ENCODE data around the gene OR9A2. TPM values are rescaled to one million over a fixed set of nuclear protein-coding genes. Genes with fewer than 3 reads are reported as not detected.

Gene OR9A2
- total RNA-seq, 1 donor from 2014 or later = not detected

Other genes starting within 250 kb of the OR9A2 start
- gene EPHB6, start 172.1 kb downstream of the OR9A2 start, total RNA-seq (ENCODE audit: low replicate concordance) = 8.4 and 8.8 TPM in 2 replicates
- gene TRPV6, start 141.4 kb downstream of the OR9A2 start, total RNA-seq (ENCODE audit: low replicate concordance) = 5.4 and 8.1 TPM in 2 replicates
- gene TRPV5, start 93.4 kb downstream of the OR9A2 start, total RNA-seq (ENCODE audit: low replicate concordance) = not detected in 2 replicates
- gene LLCFC1, start 87.6 kb downstream of the OR9A2 start, total RNA-seq (ENCODE audit: low replicate concordance) = not detected in 2 replicates
- 1.6 and 2.8 TPM in 2 replicates for gene KEL, start 64.8 kb downstream of the OR9A2 start, total RNA-seq (ENCODE audit: low replicate concordance)
- not detected in 2 replicates for gene OR6V1, start 25.2 kb upstream of the OR9A2 start, total RNA-seq (ENCODE audit: low replicate concordance)
- not detected in 2 replicates for gene PIP, start 104.9 kb upstream of the OR9A2 start, total RNA-seq (ENCODE audit: low replicate concordance)
- not detected in 2 replicates for gene TAS2R39, start 156.3 kb upstream of the OR9A2 start, total RNA-seq (ENCODE audit: low replicate concordance)
- gene TAS2R40, start 194.9 kb upstream of the OR9A2 start, total RNA-seq (ENCODE audit: low replicate concordance) = not detected in 2 replicates
- 110 and 155 TPM in 2 replicates for gene GSTK1, start 236.3 kb upstream of the OR9A2 start, total RNA-seq (ENCODE audit: low replicate concordance)